Chondrocyte (in vitro differentiated cells): ENCODE results near the gene TAF13. TPM values are rescaled to one million over a fixed set of nuclear protein-coding genes. Genes with fewer than 3 reads are reported as not detected.
"Not testable (repeated sequence)": the region's sequence is repeated elsewhere in the genome, so short reads cannot be mapped to it uniquely, and the experiment has no call there.

Experiments
- DNase-seq: peaks from one replicate; pipeline ENCODE4 v3.0.0; 2021; ENCODE audit warnings: mixed read lengths, low spot score
- H3K27ac Mint-ChIP-seq: one replicate; pipeline ENCODE4 v1.8.0; 2021; ENCODE audit warnings: mild to moderate bottlenecking, moderate library complexity, mixed read lengths; ENCODE audit not compliant: unreplicated experiment
- H3K27me3 Mint-ChIP-seq: 2 replicates; pipeline ENCODE4 v1.8.0; 2021; ENCODE audit warnings: low read depth, mixed read lengths
- H3K36me3 Mint-ChIP-seq: 2 replicates; pipeline ENCODE4 v1.8.0; 2021; ENCODE audit warnings: low read depth, mixed read lengths
- H3K4me1 Mint-ChIP-seq: 2 replicates; pipeline ENCODE4 v1.8.0; 2021; ENCODE audit warnings: low read depth, mild to moderate bottlenecking, mixed read lengths
- H3K4me3 Mint-ChIP-seq: one replicate; pipeline ENCODE4 v1.8.0; 2021; ENCODE audit warnings: mild to moderate bottlenecking, moderate library complexity, mixed read lengths; ENCODE audit not compliant: unreplicated experiment
- H3K9me3 Mint-ChIP-seq: 2 replicates; pipeline ENCODE4 v1.8.0; 2021; ENCODE audit warnings: low read depth, mixed read lengths
- CTCF ChIP-seq: fragments of 200-600 bp; sonication (generic); IDR thresholded peaks from 2 replicates; pipeline ENCODE4 v1.5.0; 2021; ENCODE audit warnings: antibody characterized with exemption, mild to moderate bottlenecking, moderate library complexity
- total RNA-seq: library from RNA; stranded (reverse); gene quantifications from 3 replicates; pipeline ENCODE4 v1.2.1, GENCODE V29; 2021

Gene TAF13
- total RNA-seq, 1 donor from 2014 or later, result 82.9 TPM

- Mint-ChIP-seq H3K9me3 (peaks cover 3% of the 10 kb centered on the region), H3K4me3 (no peak overlapping the region), H3K4me1 (peaks cover 6% of the 10 kb centered on the region), H3K36me3 (peaks cover 20% of the 10 kb centered on the region), H3K27me3 (no peaks in the 10 kb centered on the region), H3K27ac (no peak overlapping the region)
- TF ChIP-seq CTCF, result no peak
- no peak for DNase-seq
Observed at GRCh38 chr1:109020693-109021257, 55.0 kb downstream of the TAF13 start.

- H3K4me3 Mint-ChIP-seq, H3K27ac Mint-ChIP-seq, H3K27me3 Mint-ChIP-seq, DNase-seq, H3K9me3 Mint-ChIP-seq, H3K4me1 Mint-ChIP-seq: not testable (repeated sequence)
- peaks cover 28% of the 10 kb centered on the region for H3K36me3 Mint-ChIP-seq
Observed at GRCh38 chr1:109017719-109018118, 58.1 kb downstream of the TAF13 start.

GRCh38 chr1:109017134-109017533, 58.7 kb downstream of the TAF13 start:
- no peak for TF ChIP-seq CTCF
- peaks cover 26% of the 10 kb centered on the region for H3K36me3 Mint-ChIP-seq
- H3K9me3 Mint-ChIP-seq, result peaks cover 3% of the 10 kb centered on the region
- no peak overlapping the region for H3K4me3 Mint-ChIP-seq
- no peak for DNase-seq
- H3K4me1 Mint-ChIP-seq, result no peaks in the 10 kb centered on the region
- H3K27me3 Mint-ChIP-seq, result no peaks in the 10 kb centered on the region
- no peak overlapping the region for H3K27ac Mint-ChIP-seq

Other genes starting within 250 kb of the TAF13 start
- gene AKNAD1, start 218.9 kb downstream of the TAF13 start, total RNA-seq, result 0.45 TPM in 1 of 3 replicates, not detected in the others
- gene GPSM2, start 199.0 kb downstream of the TAF13 start, total RNA-seq, result 19.1 to 32.7 TPM (median 20.3 TPM) in 3 replicates
- 41.7 to 49.7 TPM (median 46.9 TPM) in 3 replicates for gene CLCC1, start 112.5 kb downstream of the TAF13 start, total RNA-seq
- 27.0 to 31.8 TPM (median 30.6 TPM) in 3 replicates for gene WDR47, start 33.9 kb downstream of the TAF13 start, total RNA-seq
- gene TMEM167B, start 14.8 kb upstream of the TAF13 start, total RNA-seq, result 37.2 to 40.3 TPM (median 38.4 TPM) in 3 replicates
- gene ELAPOR1, start 38.1 kb upstream of the TAF13 start, total RNA-seq, result 0.46 to 1.2 TPM (median 0.97 TPM) in 3 replicates
- gene SARS1, start 137.9 kb upstream of the TAF13 start, total RNA-seq, result 127 to 354 TPM (median 348 TPM) in 3 replicates
- gene CELSR2, start 173.5 kb upstream of the TAF13 start, total RNA-seq, result 8.6 to 10.3 TPM (median 9.9 TPM) in 3 replicates
- gene PSRC1, start 207.1 kb upstream of the TAF13 start, total RNA-seq, result 4.3 to 6.6 TPM (median 6.5 TPM) in 3 replicates
- gene MYBPHL, start 231.0 kb upstream of the TAF13 start, total RNA-seq, result not detected in 3 replicates